Smooth muscle cell (in vitro differentiated cells): ENCODE results near the gene KISS1. TPM values are rescaled to one million over a fixed set of nuclear protein-coding genes. Genes with fewer than 3 reads are reported as not detected.

ENCODE experiments used
- DNase-seq: peaks from one replicate; lab custom pipeline; 2025; ENCODE audit not compliant: unreplicated experiment; lab: John Stamatoyannopoulos, UW
- H2AFZ ChIP-seq: fragments of 200-600 bp; sonication (generic); 2 replicates; pipeline ENCODE4 v1.6.0; 2016; ENCODE audit warnings: antibody characterized with exemption, low read depth, mild to moderate bottlenecking
- H3F3A ChIP-seq: fragments of 200-600 bp; sonication (generic); 2 replicates; pipeline ENCODE4 v1.6.0; 2017; ENCODE audit warnings: antibody characterized with exemption, low read depth
- H3K27ac ChIP-seq: fragments of 200-600 bp; sonication (generic); 2 replicates; pipeline ENCODE4 v1.5.1; 2016; ENCODE audit warnings: low read depth, mild to moderate bottlenecking
- H3K27me3 ChIP-seq: fragments of 200-600 bp; sonication (generic); 2 replicates; pipeline ENCODE4 v1.6.1; 2016; ENCODE audit warnings: low read depth, mild to moderate bottlenecking
- H3K36me3 ChIP-seq: fragments of 200-600 bp; sonication (generic); 2 replicates; pipeline ENCODE4 v1.5.1; 2016; ENCODE audit warnings: low read depth
- H3K4me1 ChIP-seq: fragments of 200-600 bp; sonication (generic); 2 replicates; pipeline ENCODE4 v1.5.1; 2016; ENCODE audit warnings: low read depth
- H3K4me2 ChIP-seq: fragments of 200-600 bp; sonication (generic); 2 replicates; pipeline ENCODE4 v1.6.0; 2016; ENCODE audit warnings: mild to moderate bottlenecking
- H3K4me3 ChIP-seq: fragments of 200-600 bp; sonication (generic); 2 replicates; pipeline ENCODE4 v1.5.1; 2016; ENCODE audit warnings: mild to moderate bottlenecking
- H3K79me2 ChIP-seq: fragments of 200-600 bp; sonication (generic); 2 replicates; pipeline ENCODE4 v1.6.0; 2016; ENCODE audit warnings: low read depth, mild to moderate bottlenecking
- H3K9ac ChIP-seq: fragments of 200-600 bp; sonication (generic); 2 replicates; pipeline ENCODE4 v1.6.0; 2016; ENCODE audit warnings: low read depth
- H3K9me3 ChIP-seq: fragments of 200-600 bp; sonication (generic); replicated peaks from 2 replicates; pipeline ENCODE4 v1.5.1; 2016; ENCODE audit warnings: low read depth
- H4K20me1 ChIP-seq: fragments of 200-600 bp; sonication (generic); 2 replicates; pipeline ENCODE4 v1.6.0; 2016; ENCODE audit warnings: low read depth
- CTCF ChIP-seq: fragments of 200-600 bp; sonication (generic); IDR thresholded peaks from 2 replicates; pipeline ENCODE4 v1.5.1; 2017; ENCODE audit warnings: borderline replicate concordance, mild to moderate bottlenecking, antibody characterized with exemption; ENCODE audit not compliant: insufficient read depth, poor library complexity, severe bottlenecking
- WGBS: methylation state at CpG from one replicate; pipeline ENCODE4 v1.1.7; 2016; ENCODE audit warnings: low lambda C conversion rate; 5-methylcytosine and 5-hydroxymethylcytosine counted together
- polyA plus RNA-seq: library from polyadenylated mRNA; unstranded; fragments of >200 nt; fragmentation: Nextera tagmentation; extraction: Ambion mirVana; gene quantifications from 2 replicates; pipeline ENCODE4 v1.2.1, GENCODE V29; 2016
- total RNA-seq: library from RNA; depleted of rRNA; stranded (reverse); fragments of >200 nt; gene quantifications from 2 replicates; pipeline ENCODE4 v1.2.3, GENCODE V29; 2014

KISS1 gene
- total and polyA plus RNA-seq, 2 experiments from 2014 or later: 0.72 to 1.2 TPM

- Histone ChIP-seq H4K20me1 (no peaks in the 10 kb centered on the region), H3K36me3 (no peaks in the 10 kb centered on the region), H3K79me2 (no peaks in the 10 kb centered on the region), H3K9me3 (no peaks in the 10 kb centered on the region), H3K27me3 (peaks cover 40% of the 10 kb centered on the region), H3K4me2 (no peak overlapping the region), H3K27ac (no peak overlapping the region), H3F3A (peaks cover 5% of the 10 kb centered on the region), H3K4me3 (no peak overlapping the region), H2AFZ (no peak overlapping the region), H3K4me1 (no peaks in the 10 kb centered on the region), H3K9ac (no peak overlapping the region)
- no peak for TF ChIP-seq CTCF
- WGBS: 89% methylated on average over 5 of the region's 5 CpGs
- no peak for DNase-seq
Measured at GRCh38 chr1:204176049-204176448, 20.2 kb downstream of the KISS1 start.

GRCh38 chr1:204174958-204175357, 21.3 kb downstream of the KISS1 start:
- no peaks in the 10 kb centered on the region for H3K79me2 ChIP-seq
- no peaks in the 10 kb centered on the region for H3K9me3 ChIP-seq
- no peak overlapping the region for H3K9ac ChIP-seq
- peaks cover 5% of the 10 kb centered on the region for H3F3A ChIP-seq
- no peak for TF ChIP-seq CTCF
- H3K4me3 ChIP-seq: no peak overlapping the region
- H3K4me2 ChIP-seq: no peak overlapping the region
- no peaks in the 10 kb centered on the region for H3K36me3 ChIP-seq
- 66% methylated on average over 3 of the region's 3 CpGs for WGBS
- H4K20me1 ChIP-seq: no peaks in the 10 kb centered on the region
- H3K27ac ChIP-seq: no peak overlapping the region
- peaks cover 34% of the 10 kb centered on the region for H3K27me3 ChIP-seq
- no peak for DNase-seq
- H2AFZ ChIP-seq: no peak overlapping the region
- no peaks in the 10 kb centered on the region for H3K4me1 ChIP-seq

GRCh38 chr1:204172404-204173029, 23.8 kb downstream of the KISS1 start:
- peaks cover 20% of the 10 kb centered on the region for H3K27me3 ChIP-seq
- H3K4me3 ChIP-seq: no peak overlapping the region
- H3F3A ChIP-seq: peaks cover 5% of the 10 kb centered on the region
- no peaks in the 10 kb centered on the region for H3K9me3 ChIP-seq
- WGBS: 84% methylated on average over 2 of the region's 2 CpGs
- no peaks in the 10 kb centered on the region for H3K36me3 ChIP-seq
- no peak overlapping the region for H2AFZ ChIP-seq
- TF ChIP-seq CTCF: no peak
- no peak overlapping the region for H3K9ac ChIP-seq
- H4K20me1 ChIP-seq: no peaks in the 10 kb centered on the region
- no peak overlapping the region for H3K4me2 ChIP-seq
- no peaks in the 10 kb centered on the region for H3K4me1 ChIP-seq
- no peak for DNase-seq
- no peaks in the 10 kb centered on the region for H3K79me2 ChIP-seq
- no peak overlapping the region for H3K27ac ChIP-seq

GRCh38 chr1:204171751-204172178, 24.5 kb downstream of the KISS1 start:
- WGBS: 49% methylated on average over 4 of the region's 4 CpGs

More at GRCh38 chr1:204171751-204172178, 24.5 kb downstream of the KISS1 start:
- no peak overlapping the region for H3K9ac ChIP-seq
- no peaks in the 10 kb centered on the region for H3K79me2 ChIP-seq
- peaks cover 5% of the 10 kb centered on the region for H3F3A ChIP-seq
- no peak overlapping the region for H3K27ac ChIP-seq
- no peak overlapping the region for H3K4me3 ChIP-seq
- H3K4me2 ChIP-seq: no peak overlapping the region
- no peak for DNase-seq
- H3K4me1 ChIP-seq: no peaks in the 10 kb centered on the region
- H4K20me1 ChIP-seq: no peaks in the 10 kb centered on the region
- peaks cover 19% of the 10 kb centered on the region for H3K27me3 ChIP-seq
- no peak overlapping the region for H2AFZ ChIP-seq
- no peak for TF ChIP-seq CTCF
- H3K9me3 ChIP-seq: no peaks in the 10 kb centered on the region
- H3K36me3 ChIP-seq: no peaks in the 10 kb centered on the region
